ENCODE data around the gene SIL1.

DNA sequence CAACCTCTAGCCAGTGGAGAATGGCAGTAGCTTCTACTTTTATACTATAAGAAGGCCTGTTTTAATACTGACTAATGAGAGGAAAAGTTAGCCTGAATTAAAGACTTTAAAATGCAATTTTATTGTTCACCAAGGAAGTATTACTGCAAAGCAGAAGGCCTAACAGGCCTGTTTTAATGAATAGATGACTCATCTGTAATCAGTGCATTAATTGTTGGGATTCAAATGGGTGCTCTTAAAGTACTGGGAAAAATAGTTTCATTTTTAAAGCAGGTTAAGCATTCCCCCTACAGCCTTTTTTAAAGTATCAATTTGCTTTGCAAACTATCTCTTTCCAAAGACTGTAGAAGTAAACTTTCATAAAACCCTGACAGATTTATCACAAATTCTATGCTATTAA, 147.7 kb downstream of the SIL1 start:
- TF ChIP-seq, protein P1, sequence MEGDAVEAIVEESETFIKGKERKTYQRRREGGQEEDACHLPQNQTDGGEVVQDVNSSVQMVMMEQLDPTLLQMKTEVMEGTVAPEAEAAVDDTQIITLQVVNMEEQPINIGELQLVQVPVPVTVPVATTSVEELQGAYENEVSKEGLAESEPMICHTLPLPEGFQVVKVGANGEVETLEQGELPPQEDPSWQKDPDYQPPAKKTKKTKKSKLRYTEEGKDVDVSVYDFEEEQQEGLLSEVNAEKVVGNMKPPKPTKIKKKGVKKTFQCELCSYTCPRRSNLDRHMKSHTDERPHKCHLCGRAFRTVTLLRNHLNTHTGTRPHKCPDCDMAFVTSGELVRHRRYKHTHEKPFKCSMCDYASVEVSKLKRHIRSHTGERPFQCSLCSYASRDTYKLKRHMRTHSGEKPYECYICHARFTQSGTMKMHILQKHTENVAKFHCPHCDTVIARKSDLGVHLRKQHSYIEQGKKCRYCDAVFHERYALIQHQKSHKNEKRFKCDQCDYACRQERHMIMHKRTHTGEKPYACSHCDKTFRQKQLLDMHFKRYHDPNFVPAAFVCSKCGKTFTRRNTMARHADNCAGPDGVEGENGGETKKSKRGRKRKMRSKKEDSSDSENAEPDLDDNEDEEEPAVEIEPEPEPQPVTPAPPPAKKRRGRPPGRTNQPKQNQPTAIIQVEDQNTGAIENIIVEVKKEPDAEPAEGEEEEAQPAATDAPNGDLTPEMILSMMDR (conservative IDR thresholded peaks at IDR 0.05): no peak
- TF ChIP-seq EZH2 (IDR thresholded peaks at IDR 0.05; ENCODE audit: low read depth): no peak
